Pancreas (tissue), 10 donors: Measurements from ENCODE around the gene FAR1. TPM values are rescaled to one million over a fixed set of nuclear protein-coding genes. Genes with fewer than 3 reads are reported as not detected.

Source experiments
- ATAC-seq, 4 donors: fragments of 200-7000 bp; cut with Tn5 transposase; one replicate each; pipeline versions ENCODE4 v1.8.0 to v1.9.1; 2020; ENCODE audit warnings: mild to moderate bottlenecking in 4 of 4, moderate library complexity in 4 of 4
- DNase-seq, 6 donors: peaks; one replicate each; pipeline ENCODE4 v3.0.0-alpha.2; 2020
- FAIRE-seq: peaks from 2 replicates; lab custom pipeline; 2012; peaks lifted over from hg19 to GRCh38; lab: Jason Lieb, UNC
- H3K27ac ChIP-seq, 4 donors: fragments of 200-600 bp; sonication (generic); 1 replicate in 3 of 4; 2 replicates in 1 of 4; pipeline versions ENCODE4 v1.5.0 to v1.8.0; 2020
- H3K27me3 ChIP-seq, 4 donors: fragments of 200-600 bp; one replicate each; pipeline ENCODE4 v1.8.0; 2021
- H3K36me3 ChIP-seq, 3 donors: fragments of 200-600 bp; sonication (generic) in 1 of 3; one replicate each; pipeline versions ENCODE4 v1.5.0 to v1.8.0; 2020 to 2021
- H3K4me1 ChIP-seq, 3 donors: fragments of 200-600 bp; one replicate each; pipeline ENCODE4 v1.8.0; 2021
- H3K4me3 ChIP-seq, 4 donors: fragments of 200-600 bp; sonication (generic) in 2 of 4; one replicate each; pipeline versions ENCODE4 v1.5.0 to v1.8.0; 2020 to 2021
- H3K9me3 ChIP-seq, 4 donors: fragments of 200-600 bp; one replicate each; pipeline ENCODE4 v1.8.0; 2021
- CTCF ChIP-seq, 4 donors: fragments of 200-600 bp; sonication (generic) in 3 of 4; IDR thresholded peaks; one replicate each; pipeline versions ENCODE4 v1.5.0 to v1.8.0; 2021; ENCODE audit warnings: antibody characterized with exemption in 4 of 4
- WGBS, 2 donors: extraction: QIAGEN DNeasy Blood & Tissue Kit; methylation state at CpG; one replicate each; pipeline ENCODE4 v1.1.7; 2013; 5-methylcytosine and 5-hydroxymethylcytosine counted together
- intact Hi-C, 3 donors: fragments of 100-400 bp; cut with DNase I; formaldehyde crosslinking; loops; one replicate each; pipeline versions ENCODE4 v1.11.1 to v1.14.2; 2022
- polyA plus RNA-seq, 2 donors: library from polyadenylated mRNA; stranded (reverse); fragments of 200-250 nt; gene quantifications; one replicate each; pipeline ENCODE4 v1.2.3, GENCODE V29; 2013
- total RNA-seq, 6 donors: library from RNA; stranded (reverse); fragmentation: NEBNext Ultra II Directional in 4 of 6; extraction: Animal tissue kit (Norgen Biotek cat#: 25700) in 4 of 6; gene quantifications; one replicate each; pipeline versions ENCODE4 v1.2.1 to v1.2.4, GENCODE V29; 2021 to 2023
- donor health status: healthy with polysubstance abuse.
- donor health status: DM: no; HTN: no; CAD: no; lungs with moderate emphysema.
- donor health status: DM: no; HTN: no; CAD: no.
- donor health status: control.
- donor health status: control.
- donor health status: Bipolar disorder and iron deficiency.
- donor health status: DM: yes; HTN: yes; CAD: no.
- donor health status: DM: no; HTN: no; CAD: no.
- donor health status: DM: no; HTN: no; CAD: no.
- donor health status: DM: yes; HTN: yes; CAD: no.

FAR1 gene
- total and polyA plus RNA-seq, 8 donors = 12.0 to 43.7 (median 18.0) TPM

- TF ChIP-seq CTCF (IDR thresholded peaks at IDR 0.05) = no peak
- intact Hi-C loops = no loop called here
- Histone ChIP-seq H3K27me3 (no peaks in the 10 kb centered on the region), H3K9me3 (no peaks in the 10 kb centered on the region), H3K4me3 (peak overlapping the region; percentile 86 to 99 (median 96)), H3K4me1 (peaks cover 0 to 23% (median 13%) of the 10 kb centered on the region in 3 donors), H3K27ac (peak overlapping the region; percentile 77 to 94 (median 86)), H3K36me3 (no peaks in the 10 kb centered on the region)
- no peak for FAIRE-seq
- 1 to 2% methylated on average over 31 to 33 of the region's 33 CpGs for WGBS, 2 donors
- peak; percentile 34 to 77 (median 54) for DNase-seq
- peak; percentile 15 to 44 (median 36) for ATAC-seq
These were observed 571 bp downstream of the FAR1 start for GRCh38 chr11:13668957-13669521.

- no peak for TF ChIP-seq CTCF (IDR thresholded peaks at IDR 0.05)
- WGBS, 2 donors = 51 to 54% methylated on average over 18 of the region's 18 CpGs
- FAIRE-seq (no peak), DNase-seq (peak in 1 of 6 donors; percentile 12), ATAC-seq (no peak)
- intact Hi-C loops = no loop called here
- peak overlapping the region; percentile 86 to 99 (median 96) for H3K4me3 ChIP-seq
- H3K27ac ChIP-seq = peak overlapping the region; percentile 77 to 94 (median 86)
- H3K27me3 ChIP-seq = no peaks in the 10 kb centered on the region
- no peaks in the 10 kb centered on the region for H3K36me3 ChIP-seq
- no peaks in the 10 kb centered on the region for H3K9me3 ChIP-seq
- H3K4me1 ChIP-seq = peaks cover 0 to 23% (median 13%) of the 10 kb centered on the region in 3 donors
These were observed 1.3 kb downstream of the FAR1 start for GRCh38 chr11:13669544-13670488.

- H3K27me3 ChIP-seq = no peaks in the 10 kb centered on the region
These were observed 4.2 kb downstream of the FAR1 start for GRCh38 chr11:13672576-13673210.

GRCh38 chr11:13674799-13675509, 6.5 kb downstream of the FAR1 start:
- no peaks in the 10 kb centered on the region for H3K36me3 ChIP-seq
- no peaks in the 10 kb centered on the region for H3K9me3 ChIP-seq
- WGBS, 2 donors = 87 to 90% methylated on average over 6 of the region's 6 CpGs
- no peak overlapping the region for H3K4me3 ChIP-seq
- ATAC-seq = peak in 2 of 4 donors; percentile 44
- intact Hi-C loops = no loop called here
- no peak for DNase-seq
- H3K4me1 ChIP-seq = peaks cover 0 to 38% (median 25%) of the 10 kb centered on the region in 3 donors
- TF ChIP-seq CTCF (IDR thresholded peaks at IDR 0.05) = no peak
- H3K27me3 ChIP-seq = no peaks in the 10 kb centered on the region
- no peak overlapping the region for H3K27ac ChIP-seq
- no peak for FAIRE-seq

More at GRCh38 chr11:13672576-13673210, 4.2 kb downstream of the FAR1 start:
- no peak for TF ChIP-seq CTCF (IDR thresholded peaks at IDR 0.05)
- FAIRE-seq (no peak), DNase-seq (no peak), ATAC-seq (no peak)
- intact Hi-C loops = no loop called here
- Histone ChIP-seq H3K4me3 (no peak overlapping the region), H3K27ac (no peak overlapping the region), H3K36me3 (no peaks in the 10 kb centered on the region), H3K4me1 (peaks cover 0 to 34% (median 25%) of the 10 kb centered on the region in 3 donors), H3K9me3 (no peaks in the 10 kb centered on the region)
- WGBS, 2 donors = 94 to 96% methylated on average over 1 of the region's 1 CpG
